ENCODE results near the gene ZNF26. TPM values are rescaled to one million over a fixed set of nuclear protein-coding genes. Genes with fewer than 3 reads are reported as not detected.

The ZNF26 gene
- total RNA-seq, 2 experiments from 2014 or later = 29.1 to 31.9 TPM

DNA sequence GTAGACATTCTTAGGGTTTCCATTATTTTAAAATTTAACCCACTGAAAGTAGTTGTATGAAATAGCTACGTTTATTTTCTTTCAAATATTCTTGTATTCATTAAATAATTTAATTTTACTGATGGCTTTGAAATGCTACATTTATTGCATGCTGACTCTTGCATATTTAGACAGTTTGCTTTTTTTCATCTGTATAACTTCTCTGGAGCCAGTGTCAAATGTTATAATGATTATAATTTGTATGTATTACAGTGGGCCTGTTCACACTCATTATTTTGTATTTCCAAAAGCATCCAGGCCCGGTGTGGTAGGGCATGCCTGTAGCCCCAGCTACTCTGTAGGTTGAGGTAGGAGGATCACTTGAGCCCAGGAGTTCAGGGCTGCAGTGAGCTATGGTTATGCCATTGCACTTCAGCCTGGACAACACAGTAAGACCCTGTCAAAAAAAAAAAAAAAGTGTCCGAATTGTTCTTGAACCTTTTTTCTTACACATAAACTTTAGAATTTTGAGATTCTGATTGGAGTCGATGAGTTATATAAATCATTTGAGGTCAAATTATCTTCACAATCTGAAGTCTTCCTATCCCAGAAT is 52.0 kb downstream of the ZNF26 start:
- Mint-ChIP-seq H3K27me3 (no peaks in the 10 kb centered on the region), H3K4me3 (peak overlapping the region; percentile 95), H3K36me3 (ENCODE audit: low read depth) (peaks cover 74% of the 10 kb centered on the region), H3K4me1 (ENCODE audit: low read depth) (peaks cover 25% of the 10 kb centered on the region), H3K27ac (peak overlapping the region; percentile 90), H3K9me3 (peaks cover 18% of the 10 kb centered on the region)
- TF ChIP-seq, protein P1, sequence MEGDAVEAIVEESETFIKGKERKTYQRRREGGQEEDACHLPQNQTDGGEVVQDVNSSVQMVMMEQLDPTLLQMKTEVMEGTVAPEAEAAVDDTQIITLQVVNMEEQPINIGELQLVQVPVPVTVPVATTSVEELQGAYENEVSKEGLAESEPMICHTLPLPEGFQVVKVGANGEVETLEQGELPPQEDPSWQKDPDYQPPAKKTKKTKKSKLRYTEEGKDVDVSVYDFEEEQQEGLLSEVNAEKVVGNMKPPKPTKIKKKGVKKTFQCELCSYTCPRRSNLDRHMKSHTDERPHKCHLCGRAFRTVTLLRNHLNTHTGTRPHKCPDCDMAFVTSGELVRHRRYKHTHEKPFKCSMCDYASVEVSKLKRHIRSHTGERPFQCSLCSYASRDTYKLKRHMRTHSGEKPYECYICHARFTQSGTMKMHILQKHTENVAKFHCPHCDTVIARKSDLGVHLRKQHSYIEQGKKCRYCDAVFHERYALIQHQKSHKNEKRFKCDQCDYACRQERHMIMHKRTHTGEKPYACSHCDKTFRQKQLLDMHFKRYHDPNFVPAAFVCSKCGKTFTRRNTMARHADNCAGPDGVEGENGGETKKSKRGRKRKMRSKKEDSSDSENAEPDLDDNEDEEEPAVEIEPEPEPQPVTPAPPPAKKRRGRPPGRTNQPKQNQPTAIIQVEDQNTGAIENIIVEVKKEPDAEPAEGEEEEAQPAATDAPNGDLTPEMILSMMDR (IDR thresholded peaks at IDR 0.05) = no peak
- ChIA-PET POLR2A (interaction anchor here (1.0 to 2.4 kb wide), 8 partner anchors 8 to 209 kb away, joined by 3 to 28 read pairs (median 4); partner anchors contain the start of genes GOLGA3, ZNF10, ZNF140 and ZNF26), CTCF (no interaction called here)
- Histone ChIP-seq H3K36me3 (ENCODE audit: insufficient read depth, low read length) (peaks cover 25% of the 10 kb centered on the region), H3K27ac (ENCODE audit: low read depth in 1 of 2, low read length in 2 of 2) (peak overlapping the region; percentile 70 to 79), H3K27me3 (ENCODE audit: control insufficient read depth in 1 of 2, insufficient read depth in 2 of 2, low read length in 2 of 2) (no peaks in the 10 kb centered on the region), H3K4me1 (ENCODE audit: insufficient read depth, low read length) (peaks cover 12% of the 10 kb centered on the region), H3K9me3 (ENCODE audit: control insufficient read depth in 1 of 2, insufficient read depth in 1 of 2, low read length in 2 of 2) (peaks cover 32 to 65% of the 10 kb centered on the region in 2 experiments), H3K4me3 (ENCODE audit: low read length) (peak overlapping the region; percentile 68)
- ATAC-seq (ENCODE audit: poor library complexity) (no peak), DNase-seq (no peak)
- intact Hi-C loops (cut with DNase I, micrococcal nuclease) = loop anchor here in 1 of 2 experiments (10.0 kb wide), 1 partner anchor 323 kb away; the partner anchor contains the start of gene PGAM5

DNA sequence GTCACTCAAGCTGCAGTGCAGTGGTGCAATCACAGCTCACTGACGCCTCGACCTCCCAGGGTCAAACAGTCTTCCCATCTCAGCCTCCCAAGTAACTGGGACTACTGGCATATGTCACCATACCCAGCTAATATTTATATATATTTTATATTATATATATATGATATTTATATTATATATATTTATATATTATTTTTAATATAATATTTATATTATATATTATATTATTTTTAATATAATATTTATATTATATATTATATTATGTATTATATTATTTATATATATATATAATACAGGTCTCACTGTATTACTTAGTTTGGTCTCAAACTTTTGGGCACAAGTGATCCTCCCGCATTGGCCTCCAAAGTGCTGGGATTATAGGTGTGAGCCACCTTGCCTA is 60.5 kb downstream of the ZNF26 start:
- Mint-ChIP-seq H3K36me3 (ENCODE audit: low read depth) (peaks cover 99% of the 10 kb centered on the region), H3K9me3 (peaks cover 23% of the 10 kb centered on the region), H3K27ac (no peak overlapping the region), H3K27me3 (no peaks in the 10 kb centered on the region), H3K4me1 (ENCODE audit: low read depth) (no peaks in the 10 kb centered on the region), H3K4me3 (no peak overlapping the region)
- Histone ChIP-seq H3K27me3 (ENCODE audit: control insufficient read depth in 1 of 2, insufficient read depth in 2 of 2, low read length in 2 of 2) (no peaks in the 10 kb centered on the region), H3K27ac (ENCODE audit: low read depth in 1 of 2, low read length in 2 of 2) (no peak overlapping the region), H3K4me1 (ENCODE audit: insufficient read depth, low read length) (no peaks in the 10 kb centered on the region), H3K4me3 (ENCODE audit: low read length) (no peak overlapping the region), H3K9me3 (ENCODE audit: control insufficient read depth in 1 of 2, insufficient read depth in 1 of 2, low read length in 2 of 2) (peaks cover 59 to 97% of the 10 kb centered on the region in 2 experiments), H3K36me3 (ENCODE audit: insufficient read depth, low read length) (peaks cover 86% of the 10 kb centered on the region)
- POLR2A ChIA-PET = interaction anchor here (1.6 kb wide), 1 partner anchor 9 kb away, joined by 5 read pairs; the partner anchor contains the start of gene ZNF84
- DNase-seq (no peak), ATAC-seq (ENCODE audit: poor library complexity) (no peak)
- intact Hi-C loops (cut with DNase I, micrococcal nuclease) = no loop called here
- CTCF ChIA-PET = interaction anchor here (0.6 kb wide), 1 partner anchor 57 kb away, joined by 3 read pairs; no protein-coding TSS in a partner anchor
- TF ChIP-seq, protein P1 (IDR thresholded peaks at IDR 0.05) = no peak

DNA sequence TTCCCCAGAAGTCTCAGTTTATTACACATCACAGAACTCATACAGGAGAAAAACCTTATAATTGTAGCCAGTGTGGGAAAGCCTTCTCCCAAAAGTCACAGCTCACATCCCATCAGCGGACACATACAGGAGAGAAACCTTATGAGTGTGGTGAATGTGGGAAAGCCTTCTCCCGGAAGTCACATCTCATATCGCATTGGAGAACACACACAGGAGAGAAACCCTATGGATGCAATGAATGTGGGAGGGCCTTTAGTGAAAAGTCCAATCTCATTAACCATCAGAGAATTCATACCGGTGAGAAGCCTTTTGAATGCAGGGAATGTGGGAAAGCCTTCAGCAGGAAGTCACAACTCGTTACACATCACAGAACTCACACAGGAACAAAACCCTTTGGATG is 71.3 kb downstream of the ZNF26 start:
- ChIA-PET CTCF (no interaction called here), POLR2A (interaction anchor here (1.4 to 1.5 kb wide), 2 partner anchors 24 to 70 kb away, joined by 3 to 5 read pairs; no protein-coding TSS in a partner anchor)
- no peak overlapping the region for H3K4me3 Mint-ChIP-seq
- Histone ChIP-seq H3K9me3 (ENCODE audit: control insufficient read depth in 1 of 2, insufficient read depth in 1 of 2, low read length in 2 of 2) (peaks cover 28 to 82% of the 10 kb centered on the region in 2 experiments), H3K27me3 (ENCODE audit: control insufficient read depth in 1 of 2, insufficient read depth in 2 of 2, low read length in 2 of 2) (no peaks in the 10 kb centered on the region), H3K36me3 (ENCODE audit: insufficient read depth, low read length) (peaks cover 28% of the 10 kb centered on the region), H3K4me3 (ENCODE audit: low read length) (no peak overlapping the region), H3K27ac (ENCODE audit: low read depth in 1 of 2, low read length in 2 of 2) (no peak overlapping the region), H3K4me1 (ENCODE audit: insufficient read depth, low read length) (no peaks in the 10 kb centered on the region)
- DNase-seq (no peak), ATAC-seq (ENCODE audit: poor library complexity) (no peak)
- H3K4me1 Mint-ChIP-seq (ENCODE audit: low read depth) = no peaks in the 10 kb centered on the region
- H3K27me3 Mint-ChIP-seq = no peaks in the 10 kb centered on the region
- H3K36me3 Mint-ChIP-seq (ENCODE audit: low read depth) = peaks cover 92% of the 10 kb centered on the region
- peak overlapping the region; percentile 28 for H3K27ac Mint-ChIP-seq
- TF ChIP-seq, protein P1 (IDR thresholded peaks at IDR 0.05) = no peak
- H3K9me3 Mint-ChIP-seq = peaks cover 13% of the 10 kb centered on the region
- intact Hi-C loops (cut with DNase I, micrococcal nuclease) = no loop called here

Data from CD4-positive, alpha-beta T cell (primary cell).